ENCODE results near the gene ZNF511.

ZNF511 gene, protein sequence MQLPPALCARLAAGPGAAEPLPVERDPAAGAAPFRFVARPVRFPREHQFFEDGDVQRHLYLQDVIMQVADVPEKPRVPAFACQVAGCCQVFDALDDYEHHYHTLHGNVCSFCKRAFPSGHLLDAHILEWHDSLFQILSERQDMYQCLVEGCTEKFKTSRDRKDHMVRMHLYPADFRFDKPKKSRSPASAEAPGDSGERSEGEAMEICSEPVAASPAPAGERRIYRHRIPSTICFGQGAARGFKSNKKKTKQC

DNA sequence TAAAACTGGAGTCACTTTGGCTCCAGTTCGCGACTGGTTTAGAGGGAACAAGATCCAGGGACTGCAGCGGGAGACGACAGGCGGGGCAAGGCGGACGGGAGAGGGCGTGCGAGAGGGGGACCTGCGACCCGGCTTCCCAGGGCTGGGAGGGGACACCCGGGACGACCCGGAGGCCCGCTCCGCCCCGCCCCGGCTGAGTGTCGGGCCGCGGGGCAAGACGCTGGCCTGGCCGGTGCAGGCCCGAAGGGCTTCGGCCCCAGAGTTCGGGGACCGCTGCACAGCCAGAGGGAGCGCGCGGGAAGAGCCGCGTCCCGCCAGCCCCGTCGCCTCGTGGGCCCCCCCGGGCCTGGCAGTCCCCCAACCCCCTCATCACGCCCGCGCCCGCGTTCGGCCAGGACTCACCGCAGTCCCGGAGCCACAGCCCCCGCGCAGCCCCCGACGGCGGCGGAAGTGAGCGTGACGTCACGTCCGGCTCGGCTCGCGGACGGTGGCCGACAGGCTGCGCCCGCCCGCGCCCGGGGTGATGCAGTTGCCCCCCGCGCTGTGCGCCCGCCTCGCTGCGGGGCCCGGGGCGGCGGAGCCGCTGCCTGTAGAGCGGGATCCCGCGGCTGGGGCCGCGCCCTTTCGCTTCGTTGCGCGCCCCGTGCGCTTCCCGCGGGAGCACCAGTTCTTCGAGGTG lies at the start of gene ZNF511, which contains the start of gene TUBGCP2:
Gene ZNF511 (plus strand): TSS at position 494 of the 679 bp plus-strand sequence. CDS start 30 bp downstream, at position 524.
Gene TUBGCP2 (minus strand): TSS at position 452 of the 679 bp plus-strand sequence. CDS start 5,931 bp downstream, outside the sequence.
- TF ChIP-seq GATA2 (IDR thresholded peaks at IDR 0.05; ENCODE audit: low read depth, low read length) (no peak), GATA3 (IDR thresholded peaks at IDR 0.05; ENCODE audit: low read depth, low read length) (no peak)

GRCh38 chr10:133259602-133259989 lies 49.1 kb upstream of the ZNF511 start:
- TF ChIP-seq GATA2 (IDR thresholded peaks at IDR 0.05; ENCODE audit: low read depth, low read length) (no peak), GATA3 (IDR thresholded peaks at IDR 0.05; ENCODE audit: low read depth, low read length) (no peak)

GRCh38 chr10:133260895-133261725 lies 47.6 kb upstream of the ZNF511 start:
- TF ChIP-seq GATA2 (IDR thresholded peaks at IDR 0.05; ENCODE audit: low read depth, low read length), result no peak
- TF ChIP-seq GATA3 (IDR thresholded peaks at IDR 0.05; ENCODE audit: low read depth, low read length), result no peak

DNA sequence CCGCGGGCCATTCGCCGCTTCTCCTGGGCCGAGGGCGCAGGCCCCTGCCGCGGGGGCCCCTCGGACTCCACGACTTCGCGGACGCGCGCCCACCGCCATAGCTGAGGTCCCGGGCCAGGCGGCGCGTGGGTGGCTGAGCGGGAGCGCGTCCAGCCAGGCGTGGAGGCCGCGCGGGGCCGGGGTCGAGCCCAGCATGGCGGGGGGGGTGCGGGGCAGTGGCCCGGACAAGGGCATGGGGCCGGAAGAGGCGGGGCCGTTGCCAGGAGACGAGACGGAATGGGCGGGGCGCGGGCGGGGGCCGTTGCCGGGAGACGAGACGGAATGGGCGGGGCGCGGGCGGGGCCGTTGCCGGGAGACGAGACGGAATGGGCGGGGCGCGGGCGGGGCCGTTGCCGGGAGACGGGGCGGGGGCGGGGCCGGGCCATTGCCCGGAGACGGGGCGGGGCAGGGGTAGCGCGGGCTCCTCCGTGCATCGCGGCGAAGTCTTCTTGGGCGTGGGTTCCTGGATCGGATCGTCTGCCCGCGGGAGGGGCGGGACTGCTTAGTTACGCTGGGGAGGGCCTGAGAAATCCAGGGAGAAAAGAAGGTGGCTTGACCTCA lies 46.9 kb upstream of the ZNF511 start:
- no peak for TF ChIP-seq GATA3 (IDR thresholded peaks at IDR 0.05; ENCODE audit: low read depth, low read length)
- TF ChIP-seq GATA2 (IDR thresholded peaks at IDR 0.05; ENCODE audit: low read depth, low read length), result no peak

GRCh38 chr10:133262696-133263095 lies 46.0 kb upstream of the ZNF511 start:
- TF ChIP-seq GATA3 (IDR thresholded peaks at IDR 0.05; ENCODE audit: low read depth, low read length) (no peak), GATA2 (IDR thresholded peaks at IDR 0.05; ENCODE audit: low read depth, low read length) (no peak)

GRCh38 chr10:133263674-133264073 lies 45.0 kb upstream of the ZNF511 start:
- TF ChIP-seq GATA3 (IDR thresholded peaks at IDR 0.05; ENCODE audit: low read depth, low read length), result no peak
- TF ChIP-seq GATA2 (IDR thresholded peaks at IDR 0.05; ENCODE audit: low read depth, low read length), result no peak

DNA sequence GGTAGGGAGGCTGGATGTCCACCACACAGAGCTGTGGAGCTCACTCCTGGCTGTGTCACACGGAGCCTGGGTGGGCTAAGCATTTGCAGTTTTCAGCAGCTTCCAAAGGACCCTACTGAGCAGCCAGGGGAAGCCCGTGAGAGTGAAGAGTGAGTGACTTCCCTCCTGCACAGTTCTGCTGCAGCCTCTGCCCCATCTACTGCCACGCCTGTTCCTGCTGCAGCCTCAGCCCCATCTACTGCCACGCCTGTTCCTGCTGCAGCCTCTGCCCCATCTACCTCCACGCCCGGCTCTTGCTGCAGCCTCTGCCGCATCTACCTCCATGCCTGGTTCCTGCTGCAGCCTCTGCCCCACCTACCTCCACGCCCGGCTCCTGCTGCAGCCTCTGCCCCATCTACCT lies 44.3 kb upstream of the ZNF511 start:
- TF ChIP-seq GATA2 (IDR thresholded peaks at IDR 0.05; ENCODE audit: low read depth, low read length) (no peak), GATA3 (IDR thresholded peaks at IDR 0.05; ENCODE audit: low read depth, low read length) (no peak)

- TF ChIP-seq GATA3 (IDR thresholded peaks at IDR 0.05; ENCODE audit: low read depth, low read length) (no peak), GATA2 (IDR thresholded peaks at IDR 0.05; ENCODE audit: low read depth, low read length) (no peak)
These were observed 42.5 kb upstream of the ZNF511 start for GRCh38 chr10:133266056-133266795.

DNA sequence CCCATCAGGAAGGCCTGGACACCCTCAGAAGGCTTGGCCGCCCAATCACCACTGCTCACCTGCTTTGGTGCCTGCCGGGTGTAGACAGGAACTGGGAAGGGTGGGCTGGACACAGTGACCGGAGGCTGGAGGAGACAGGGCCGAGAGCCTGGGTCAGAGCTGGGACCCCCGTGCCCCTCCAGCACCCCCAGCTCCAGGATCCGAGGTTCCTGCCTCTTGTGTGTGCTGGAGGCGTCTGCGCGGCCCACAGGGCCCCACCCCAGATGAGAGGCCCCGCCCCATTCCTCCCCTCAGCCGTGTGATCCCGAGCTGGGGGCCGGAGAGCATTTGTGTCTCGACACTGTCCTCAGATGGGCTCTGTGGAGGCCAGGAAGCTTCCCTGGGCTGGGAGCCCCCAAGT lies 41.4 kb upstream of the ZNF511 start:
- TF ChIP-seq GATA2 (IDR thresholded peaks at IDR 0.05; ENCODE audit: low read depth, low read length), result no peak
- TF ChIP-seq GATA3 (IDR thresholded peaks at IDR 0.05; ENCODE audit: low read depth, low read length), result no peak

DNA sequence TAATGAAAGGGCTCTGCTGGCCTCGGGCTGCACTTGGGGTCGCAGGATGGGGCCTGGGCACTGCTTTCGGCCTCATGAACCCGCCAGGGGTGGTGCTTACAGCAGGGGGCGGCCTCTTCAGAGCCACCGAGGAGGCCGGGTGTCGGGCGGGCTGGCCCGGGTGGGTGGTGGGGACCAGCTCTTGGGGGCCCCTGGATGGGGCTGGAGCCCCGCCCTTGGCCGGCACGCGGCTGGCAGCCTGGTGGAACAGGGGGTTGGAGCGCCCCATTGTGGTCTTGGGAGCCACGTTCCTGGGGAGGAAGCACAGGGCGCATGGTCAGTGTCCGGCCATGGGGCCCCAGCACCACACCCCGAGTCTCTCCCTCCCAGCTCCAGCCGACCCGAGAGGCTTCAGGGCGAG lies 40.9 kb upstream of the ZNF511 start:
- TF ChIP-seq GATA3 (IDR thresholded peaks at IDR 0.05; ENCODE audit: low read depth, low read length), result no peak

- TF ChIP-seq GATA3 (IDR thresholded peaks at IDR 0.05; ENCODE audit: low read depth, low read length) (no peak), GATA2 (IDR thresholded peaks at IDR 0.05; ENCODE audit: low read depth, low read length) (no peak)
These were observed 40.2 kb upstream of the ZNF511 start for GRCh38 chr10:133268532-133268931.

GRCh38 chr10:133269367-133269766 lies 39.3 kb upstream of the ZNF511 start:
- TF ChIP-seq GATA2 (IDR thresholded peaks at IDR 0.05; ENCODE audit: low read depth, low read length) (no peak), GATA3 (IDR thresholded peaks at IDR 0.05; ENCODE audit: low read depth, low read length) (no peak)

- TF ChIP-seq GATA2 (IDR thresholded peaks at IDR 0.05; ENCODE audit: low read depth, low read length) (no peak), GATA3 (IDR thresholded peaks at IDR 0.05; ENCODE audit: low read depth, low read length) (no peak)
These were observed 38.5 kb upstream of the ZNF511 start for GRCh38 chr10:133270204-133270603.

Measured in SH-SY5Y (cell line).